ENCODE measurements around the gene TMEM135. TPM values are rescaled to one million over a fixed set of nuclear protein-coding genes. Genes with fewer than 3 reads are reported as not detected.

TMEM135 gene
- total and polyA plus RNA-seq, 2 donors (not counting 1 experiment from before 2014, with no cell fraction given): 2.7 to 19.5 TPM

DNA sequence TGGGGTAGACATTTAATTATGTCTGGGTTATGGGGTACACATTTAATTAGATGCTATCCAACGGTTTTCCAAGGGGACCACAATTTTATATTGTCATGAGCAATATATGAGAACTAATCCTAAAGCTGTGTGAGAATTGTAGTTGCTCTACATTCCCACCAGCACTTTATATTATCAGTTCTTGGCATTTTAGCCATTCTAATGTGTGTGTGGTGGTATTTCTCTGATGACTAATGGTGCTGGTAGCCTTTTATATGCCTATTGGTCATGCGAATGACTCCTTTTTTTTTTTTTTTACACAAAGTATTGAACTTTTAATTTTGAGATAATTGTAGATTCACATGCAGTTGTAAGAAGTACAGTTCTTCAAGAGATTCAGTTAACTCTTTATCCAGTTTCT, 26.2 kb downstream of the TMEM135 start:
- no peak overlapping the region for H3K27ac Mint-ChIP-seq
- Histone ChIP-seq H3K9me3 (ENCODE audit: control extremely low read depth in 1 of 3, control insufficient read depth in 2 of 3, insufficient read depth in 1 of 3, low read length in 2 of 3) (peaks cover 0 to 1% (median 0%) of the 10 kb centered on the region in 3 donors), H3K4me2 (replicated peaks; ENCODE audit: low read depth, low read length, poor library complexity, severe bottlenecking) (no peak overlapping the region), H3K36me3 (replicated peaks in 1 of 2; ENCODE audit: control extremely low read depth in 1 of 2, control insufficient read depth in 1 of 2, extremely low read depth in 1 of 2, insufficient read depth in 2 of 2, low read length in 1 of 2) (no peaks in the 10 kb centered on the region), H3K4me3 (ENCODE audit: control extremely low read depth in 1 of 5, extremely low read depth in 1 of 5, insufficient read depth in 1 of 5, low read depth in 2 of 5, low read length in 4 of 5) (no peak overlapping the region), H3K27me3 (replicated peaks in 1 of 4; ENCODE audit: control extremely low read depth in 1 of 4, control insufficient read depth in 3 of 4, insufficient read depth in 4 of 4, low read length in 3 of 4) (no peaks in the 10 kb centered on the region), H4K20me1 (ENCODE audit: control insufficient read depth, insufficient read depth, low read length, poor library complexity, severe bottlenecking) (no peaks in the 10 kb centered on the region), H3K79me2 (ENCODE audit: control insufficient read depth, insufficient read depth, low read length) (peaks cover 10% of the 10 kb centered on the region), H3K4me1 (ENCODE audit: control insufficient read depth in 2 of 2, insufficient read depth in 2 of 2, low read length in 2 of 2) (no peaks in the 10 kb centered on the region), H3K27ac (ENCODE audit: low read length in 2 of 2) (no peak overlapping the region), H3K9ac (ENCODE audit: low read length) (no peak overlapping the region), H2AFZ (ENCODE audit: insufficient read depth, low read depth, low read length, poor library complexity, severe bottlenecking) (no peak overlapping the region)
- peaks cover 2% of the 10 kb centered on the region for H3K4me1 Mint-ChIP-seq
- DNase-seq (no peak), ATAC-seq (ENCODE audit: low read depth) (no peak)
- no peak overlapping the region for H3K4me3 Mint-ChIP-seq
- WGBS (ENCODE audit: insufficient coverage): no CpG with 5 or more reads among the region's 2 CpGs
- no peaks in the 10 kb centered on the region for H3K9me3 Mint-ChIP-seq (ENCODE audit: insufficient read depth)
- no peaks in the 10 kb centered on the region for H3K27me3 Mint-ChIP-seq
- ChIA-PET POLR2A (no interaction called here), CTCF (no interaction called here)
- intact Hi-C loops (cut with micrococcal nuclease): no loop called here
- no peak for TF ChIP-seq EZH2 (IDR thresholded peaks at IDR 0.05; ENCODE audit: borderline replicate concordance, insufficient read depth, low read depth, low read length, poor library complexity, severe bottlenecking)
- TF ChIP-seq, protein P1, sequence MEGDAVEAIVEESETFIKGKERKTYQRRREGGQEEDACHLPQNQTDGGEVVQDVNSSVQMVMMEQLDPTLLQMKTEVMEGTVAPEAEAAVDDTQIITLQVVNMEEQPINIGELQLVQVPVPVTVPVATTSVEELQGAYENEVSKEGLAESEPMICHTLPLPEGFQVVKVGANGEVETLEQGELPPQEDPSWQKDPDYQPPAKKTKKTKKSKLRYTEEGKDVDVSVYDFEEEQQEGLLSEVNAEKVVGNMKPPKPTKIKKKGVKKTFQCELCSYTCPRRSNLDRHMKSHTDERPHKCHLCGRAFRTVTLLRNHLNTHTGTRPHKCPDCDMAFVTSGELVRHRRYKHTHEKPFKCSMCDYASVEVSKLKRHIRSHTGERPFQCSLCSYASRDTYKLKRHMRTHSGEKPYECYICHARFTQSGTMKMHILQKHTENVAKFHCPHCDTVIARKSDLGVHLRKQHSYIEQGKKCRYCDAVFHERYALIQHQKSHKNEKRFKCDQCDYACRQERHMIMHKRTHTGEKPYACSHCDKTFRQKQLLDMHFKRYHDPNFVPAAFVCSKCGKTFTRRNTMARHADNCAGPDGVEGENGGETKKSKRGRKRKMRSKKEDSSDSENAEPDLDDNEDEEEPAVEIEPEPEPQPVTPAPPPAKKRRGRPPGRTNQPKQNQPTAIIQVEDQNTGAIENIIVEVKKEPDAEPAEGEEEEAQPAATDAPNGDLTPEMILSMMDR (IDR thresholded peaks at IDR 0.05): no peak

DNA sequence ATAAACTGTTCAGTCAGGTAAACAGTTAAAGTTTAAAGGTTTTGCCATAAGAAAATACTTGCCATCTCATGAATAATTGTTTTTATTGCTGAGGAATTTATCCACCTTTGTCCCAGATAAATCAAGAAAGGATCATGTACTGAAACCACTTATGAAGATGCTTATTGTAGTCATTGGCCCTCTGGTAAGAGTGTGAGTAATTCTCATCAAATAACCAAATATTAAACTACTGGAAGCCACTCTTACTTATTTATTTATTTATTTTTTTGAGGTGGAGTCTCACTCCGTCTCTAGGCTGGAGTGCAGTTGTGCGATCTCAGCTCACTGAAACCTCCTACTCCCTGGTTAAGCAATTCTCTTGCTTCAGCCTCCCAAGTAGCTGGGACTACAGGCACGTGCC, 35.1 kb downstream of the TMEM135 start:
- no CpG with 5 or more reads among the region's 3 CpGs for whole genome bisulfite sequencing (ENCODE audit: insufficient coverage)
- H3K9me3 ChIP-seq (ENCODE audit: control extremely low read depth in 1 of 3, control insufficient read depth in 2 of 3, insufficient read depth in 1 of 3, low read length in 2 of 3): no peaks in the 10 kb centered on the region
- no peak overlapping the region for H2AFZ ChIP-seq (ENCODE audit: insufficient read depth, low read depth, low read length, poor library complexity, severe bottlenecking)
- H3K27ac Mint-ChIP-seq: no peak overlapping the region
- peaks cover 2 to 13% of the 10 kb centered on the region in 2 experiments for H3K36me3 ChIP-seq (replicated peaks in 1 of 2; ENCODE audit: control extremely low read depth in 1 of 2, control insufficient read depth in 1 of 2, extremely low read depth in 1 of 2, insufficient read depth in 2 of 2, low read length in 1 of 2)
- H3K27me3 ChIP-seq (replicated peaks in 1 of 4; ENCODE audit: control extremely low read depth in 1 of 4, control insufficient read depth in 3 of 4, insufficient read depth in 4 of 4, low read length in 3 of 4): no peaks in the 10 kb centered on the region
- H3K79me2 ChIP-seq (ENCODE audit: control insufficient read depth, insufficient read depth, low read length): no peaks in the 10 kb centered on the region
- DNase-seq (no peak), ATAC-seq (ENCODE audit: low read depth) (no peak)
- no peak overlapping the region for H3K4me2 ChIP-seq (replicated peaks; ENCODE audit: low read depth, low read length, poor library complexity, severe bottlenecking)
- peaks cover 0 to 3% of the 10 kb centered on the region in 2 donors for H3K4me1 ChIP-seq (ENCODE audit: control insufficient read depth in 2 of 2, insufficient read depth in 2 of 2, low read length in 2 of 2)
- H4K20me1 ChIP-seq (ENCODE audit: control insufficient read depth, insufficient read depth, low read length, poor library complexity, severe bottlenecking): no peaks in the 10 kb centered on the region
- ChIA-PET POLR2A (no interaction called here), CTCF (no interaction called here)
- H3K27ac ChIP-seq (ENCODE audit: low read length in 2 of 2): no peak overlapping the region
- intact Hi-C loops (cut with micrococcal nuclease): no loop called here
- no peaks in the 10 kb centered on the region for H3K27me3 Mint-ChIP-seq
- no peak overlapping the region for H3K4me3 Mint-ChIP-seq
- H3K9me3 Mint-ChIP-seq (ENCODE audit: insufficient read depth): no peaks in the 10 kb centered on the region
- H3K9ac ChIP-seq (ENCODE audit: low read length): no peak overlapping the region
- TF ChIP-seq EZH2 (IDR thresholded peaks at IDR 0.05; ENCODE audit: borderline replicate concordance, insufficient read depth, low read depth, low read length, poor library complexity, severe bottlenecking): no peak
- TF ChIP-seq, protein P1 (IDR thresholded peaks at IDR 0.05): no peak
- H3K4me3 ChIP-seq (ENCODE audit: control extremely low read depth in 1 of 5, extremely low read depth in 1 of 5, insufficient read depth in 1 of 5, low read depth in 2 of 5, low read length in 4 of 5): no peak overlapping the region
- no peaks in the 10 kb centered on the region for H3K4me1 Mint-ChIP-seq
